Large intestine (tissue), 3 donors: Measurements from ENCODE around the gene TRIO. TPM values are rescaled to one million over a fixed set of nuclear protein-coding genes. Genes with fewer than 3 reads are reported as not detected.
"Not testable (repeated sequence)": the region's sequence is repeated elsewhere in the genome, so short reads cannot be mapped to it uniquely, and the experiment has no call there.

Experiments
- DNase-seq, 2 donors: peaks; one replicate each; pipeline versions ENCODE4 v3.0.0 to v3.0.0-alpha.2; 2013
- H3K27ac ChIP-seq: one replicate; pipeline ENCODE4 v1.5.1; 2013; ENCODE audit warnings: low read length
- H3K27me3 ChIP-seq: 2 replicates; pipeline ENCODE4 v1.6.1; 2013; ENCODE audit warnings: low read length; ENCODE audit not compliant: control insufficient read depth, insufficient read depth
- H3K36me3 ChIP-seq: 2 replicates; pipeline ENCODE4 v1.6.1; 2013; ENCODE audit warnings: low read length; ENCODE audit not compliant: control insufficient read depth, insufficient read depth
- H3K4me1 ChIP-seq: one replicate; pipeline ENCODE4 v1.6.1; 2013; ENCODE audit warnings: low read length; ENCODE audit not compliant: control insufficient read depth, insufficient read depth
- H3K4me3 ChIP-seq: one replicate; pipeline ENCODE4 v1.5.1; 2013; ENCODE audit warnings: low read length
- H3K9me3 ChIP-seq: one replicate; pipeline ENCODE4 v1.6.1; 2013; ENCODE audit warnings: mild to moderate bottlenecking, low read depth, low read length, moderate library complexity; ENCODE audit not compliant: control insufficient read depth
- whole genome bisulfite sequencing: methylation state at CpG from one replicate; pipeline ENCODE4 v1.1.5; 2013; ENCODE audit warnings: low lambda C conversion rate; ENCODE audit not compliant: insufficient coverage; 5-methylcytosine and 5-hydroxymethylcytosine counted together
- polyA plus RNA-seq: library from polyadenylated mRNA; unstranded; fragments of 120-200 nt; gene quantifications from one replicate; pipeline ENCODE4 v1.2.1, GENCODE V29; 2013

Gene TRIO
- polyA plus RNA-seq, 1 donor, result 66.6 TPM

DNA sequence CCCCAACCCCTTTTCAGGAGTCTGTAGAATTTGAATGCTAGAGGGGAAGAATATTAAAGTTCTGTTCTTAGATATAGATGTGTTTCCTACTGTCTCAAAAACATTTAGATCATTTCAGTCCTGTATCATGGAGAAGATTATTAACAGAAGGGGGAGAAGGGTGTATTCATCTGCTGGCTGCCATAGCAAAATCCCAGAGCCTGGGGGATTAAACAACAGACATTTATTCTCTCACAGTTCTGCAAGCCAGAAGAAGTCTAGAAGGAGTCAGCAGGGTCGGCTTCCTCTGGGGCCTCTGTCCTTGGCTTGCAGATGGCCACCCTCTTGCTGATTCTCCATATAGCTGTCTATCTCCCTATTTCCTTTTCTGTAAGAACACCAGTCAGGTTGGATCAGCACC is 288.4 kb downstream of the TRIO start:
- Histone ChIP-seq H3K27ac (no peak overlapping the region), H3K4me3 (no peak overlapping the region), H3K4me1 (no peaks in the 10 kb centered on the region), H3K9me3 (no peaks in the 10 kb centered on the region), H3K36me3 (peaks cover 36% of the 10 kb centered on the region), H3K27me3 (no peaks in the 10 kb centered on the region)
- WGBS, result no CpG with 5 or more reads among the region's 1 CpG
- DNase-seq, result no peak

DNA sequence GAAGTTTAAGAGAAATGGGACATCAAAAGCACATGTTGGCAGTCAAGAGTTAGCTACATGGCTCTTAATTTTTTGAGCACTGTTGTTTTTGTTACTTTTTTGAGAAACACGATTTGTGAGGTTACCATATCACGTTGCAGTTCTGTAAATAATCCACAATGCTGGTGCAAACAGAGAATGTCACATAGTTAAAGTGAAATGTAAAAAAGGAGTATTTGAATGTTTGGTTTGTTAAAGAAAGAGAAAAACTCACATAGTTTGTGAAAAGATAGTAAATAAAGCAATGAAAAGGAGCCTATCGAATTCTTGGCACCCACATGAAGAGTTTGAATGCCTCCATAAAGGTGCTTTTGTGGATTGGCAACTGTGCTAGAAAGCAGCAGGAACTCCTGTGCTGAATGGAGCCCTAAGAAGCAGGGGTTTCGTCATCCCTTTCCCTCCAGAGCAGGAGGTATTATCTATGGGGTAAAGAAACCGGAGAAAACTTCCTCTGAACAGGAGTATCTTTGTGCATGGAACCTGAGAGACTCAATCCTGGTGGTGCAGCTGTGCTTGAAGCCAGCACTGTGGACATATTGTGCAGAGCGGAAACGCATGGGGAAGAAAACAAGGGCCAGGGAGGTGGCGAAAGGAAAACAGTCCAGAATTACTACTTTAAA is 289.9 kb downstream of the TRIO start:
- H3K36me3 ChIP-seq, result peaks cover 27% of the 10 kb centered on the region
- WGBS, result 62% methylated on average over 3 of the region's 8 CpGs
- H3K4me1 ChIP-seq, result no peaks in the 10 kb centered on the region
- H3K9me3 ChIP-seq, result no peaks in the 10 kb centered on the region
- H3K27me3 ChIP-seq, result no peaks in the 10 kb centered on the region
- no peak overlapping the region for H3K4me3 ChIP-seq
- H3K27ac ChIP-seq, result no peak overlapping the region
- no peak for DNase-seq

DNA sequence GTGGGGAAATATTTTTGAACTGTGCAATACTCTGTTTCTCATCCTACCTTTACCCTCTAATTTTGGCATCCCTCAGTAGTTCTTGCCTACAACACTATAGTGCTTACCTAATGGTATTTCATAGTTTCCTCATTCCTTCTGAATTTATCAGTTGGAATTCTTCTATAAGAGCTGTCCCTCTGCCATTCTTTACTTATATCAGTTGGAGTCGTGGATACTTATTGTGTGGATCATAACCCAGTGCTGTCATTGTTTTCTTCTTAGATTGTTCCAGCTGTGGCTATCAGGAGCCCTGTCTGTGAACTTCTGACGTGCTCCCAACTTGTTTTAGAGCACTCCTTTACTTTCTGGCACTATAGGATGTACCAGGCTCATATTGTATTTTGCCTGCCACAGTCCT is 292.3 kb downstream of the TRIO start:
- Histone ChIP-seq H3K27ac (no peak overlapping the region), H3K9me3 (no peaks in the 10 kb centered on the region), H3K4me1 (no peaks in the 10 kb centered on the region), H3K27me3 (no peaks in the 10 kb centered on the region), H3K4me3 (no peak overlapping the region), H3K36me3 (peaks cover 34% of the 10 kb centered on the region)
- WGBS, result no CpG with 5 or more reads among the region's 2 CpGs
- no peak for DNase-seq

DNA sequence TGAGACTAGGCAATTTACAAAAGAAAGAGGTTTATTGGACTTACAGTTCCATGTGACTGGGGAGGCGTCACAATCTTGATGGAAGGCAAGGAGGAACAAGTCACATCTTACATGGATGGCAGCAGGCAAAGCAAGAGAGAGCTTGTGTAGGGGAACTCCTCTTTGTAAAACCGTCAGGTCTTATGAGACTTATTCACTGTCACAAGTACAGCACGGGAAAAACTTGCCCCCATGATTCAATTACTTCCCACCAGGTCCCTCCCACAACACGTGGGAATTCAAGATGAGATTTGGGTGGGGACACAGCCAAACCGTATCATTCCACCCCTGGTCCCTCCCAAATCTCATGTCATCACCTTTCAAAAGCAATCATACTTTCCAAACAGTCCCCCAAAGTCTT is 293.0 kb downstream of the TRIO start:
- H3K4me3 ChIP-seq, H3K9me3 ChIP-seq, H3K27me3 ChIP-seq, DNase-seq, H3K4me1 ChIP-seq, H3K27ac ChIP-seq: not testable (repeated sequence)
- peaks cover 37% of the 10 kb centered on the region for H3K36me3 ChIP-seq
- WGBS, result no CpG with 5 or more reads among the region's 5 CpGs

DNA sequence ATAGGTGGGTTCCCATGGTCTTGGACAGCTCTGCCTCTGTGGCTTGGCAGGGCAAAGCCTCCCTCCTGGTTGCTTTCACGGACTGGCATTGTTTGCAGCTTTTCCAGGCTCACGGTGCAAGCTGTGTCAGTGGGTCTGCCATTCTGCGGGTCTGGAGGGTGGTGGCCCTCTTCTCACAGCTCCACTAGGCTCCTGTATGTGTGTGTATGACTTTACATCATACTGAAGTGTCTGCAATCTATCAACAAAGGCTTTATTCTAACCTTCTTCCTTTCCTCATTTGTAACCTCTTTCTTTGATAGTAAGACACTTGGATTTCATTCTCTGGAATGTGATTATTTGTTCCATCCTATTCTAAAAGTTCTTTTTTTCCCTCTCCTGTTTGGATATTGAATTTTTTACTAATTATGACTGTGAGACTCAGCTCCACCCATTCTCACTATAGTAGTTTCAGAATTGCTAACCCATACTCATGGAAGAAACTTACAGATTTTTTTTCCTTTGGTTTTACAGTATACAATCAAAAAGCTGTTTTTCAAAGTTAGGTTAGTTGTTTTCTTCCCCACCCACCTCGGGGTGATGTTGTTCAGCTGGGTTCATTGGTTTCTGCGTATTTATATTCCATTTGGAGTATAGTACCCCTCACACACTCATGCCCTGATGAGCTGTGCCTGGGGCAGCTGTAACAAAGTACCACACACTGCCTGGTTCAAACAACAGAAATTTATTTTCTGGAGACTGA is 293.8 kb downstream of the TRIO start:
- H3K9me3 ChIP-seq, result no peaks in the 10 kb centered on the region
- no peak for DNase-seq
- H3K4me1 ChIP-seq, result no peaks in the 10 kb centered on the region
- H3K4me3 ChIP-seq, result no peak overlapping the region
- no CpG with 5 or more reads among the region's 5 CpGs for WGBS
- no peak overlapping the region for H3K27ac ChIP-seq
- peaks cover 37% of the 10 kb centered on the region for H3K36me3 ChIP-seq
- no peaks in the 10 kb centered on the region for H3K27me3 ChIP-seq

DNA sequence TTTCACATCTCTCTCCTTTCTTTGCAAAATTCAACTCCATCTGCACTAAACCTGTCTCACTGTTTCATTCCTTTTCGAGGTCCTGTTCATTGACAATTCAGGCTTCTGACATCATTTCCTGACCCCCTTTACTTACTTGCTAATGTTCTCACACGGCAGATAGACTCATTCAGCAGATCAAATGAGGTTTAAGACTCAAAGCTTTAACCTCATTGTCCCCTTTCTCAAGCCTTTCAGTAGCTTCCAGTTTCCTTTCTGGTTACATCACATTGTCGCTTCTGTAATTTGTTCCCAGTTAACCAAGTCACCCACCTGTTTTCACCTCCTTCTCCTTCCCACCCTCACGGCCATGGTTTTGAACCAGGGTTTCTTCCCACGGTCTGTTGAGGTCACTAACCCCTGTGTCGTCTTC is 295.1 kb downstream of the TRIO start:
- H3K9me3 ChIP-seq, result no peaks in the 10 kb centered on the region
- H3K4me3 ChIP-seq, result no peak overlapping the region
- no peak overlapping the region for H3K27ac ChIP-seq
- no peaks in the 10 kb centered on the region for H3K4me1 ChIP-seq
- no peaks in the 10 kb centered on the region for H3K27me3 ChIP-seq
- H3K36me3 ChIP-seq, result peaks cover 35% of the 10 kb centered on the region
- no peak for DNase-seq
- 93% methylated on average over 4 of the region's 6 CpGs for WGBS

DNA sequence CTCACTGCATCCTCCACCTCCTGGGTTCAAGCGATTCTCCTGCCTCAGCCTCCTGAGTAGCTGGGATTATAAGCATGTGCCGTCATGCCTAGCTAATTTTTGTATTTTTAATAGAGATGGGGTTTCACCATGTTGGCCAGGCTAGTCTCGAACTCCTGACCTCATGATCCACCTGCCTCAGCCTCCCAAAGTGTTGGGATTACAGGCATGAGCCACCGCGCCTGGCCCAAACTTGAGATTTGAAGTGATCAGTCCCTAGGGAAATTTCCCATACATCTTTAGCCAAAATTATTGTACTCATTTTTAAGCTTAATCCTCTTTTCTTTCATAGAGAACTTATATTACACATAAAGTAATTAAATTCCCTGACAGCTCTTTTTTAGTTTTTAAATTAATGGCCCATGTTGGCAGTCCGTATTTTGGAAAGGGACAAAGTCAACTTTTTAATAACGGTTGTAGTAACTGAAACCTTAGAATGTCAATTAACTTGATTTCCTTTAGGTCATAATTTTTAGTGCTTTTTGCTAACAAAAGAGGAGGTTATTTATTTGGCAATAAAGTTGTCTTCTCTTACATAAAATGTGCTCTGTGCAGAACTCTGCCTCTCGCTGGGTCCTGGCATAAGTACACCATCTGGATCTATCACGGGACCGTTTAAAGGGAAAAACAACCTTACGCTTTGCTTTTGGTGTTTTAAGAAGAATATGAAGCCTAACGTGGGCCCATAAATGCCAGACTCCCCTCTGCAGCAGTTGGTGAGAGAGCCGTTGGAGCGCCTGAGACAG is 296.1 kb downstream of the TRIO start:
- no peaks in the 10 kb centered on the region for H3K4me1 ChIP-seq
- H3K4me3 ChIP-seq, result no peak overlapping the region
- peaks cover 33% of the 10 kb centered on the region for H3K36me3 ChIP-seq
- no peak for DNase-seq
- no peaks in the 10 kb centered on the region for H3K27me3 ChIP-seq
- peak overlapping the region; percentile 82 for H3K27ac ChIP-seq
- H3K9me3 ChIP-seq, result no peaks in the 10 kb centered on the region
- WGBS, result 68% methylated on average over 2 of the region's 14 CpGs

DNA sequence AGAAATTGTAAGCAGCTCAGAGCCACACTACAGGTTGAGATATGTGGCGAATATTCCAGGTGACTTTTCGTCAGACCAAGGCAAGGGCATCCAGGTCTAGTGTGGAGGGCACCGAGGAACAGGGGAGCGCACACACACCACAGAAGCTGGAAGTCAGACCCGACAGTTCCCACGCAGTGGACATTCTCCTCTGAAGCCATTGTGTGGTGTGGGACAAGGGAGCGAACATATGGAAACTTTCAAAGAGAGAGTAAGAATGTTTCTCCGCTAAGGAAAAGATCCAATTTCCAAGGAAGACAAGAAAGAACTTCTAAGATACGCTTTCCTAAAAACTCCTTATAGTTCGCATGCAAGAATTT is 297.1 kb downstream of the TRIO start:
- peak overlapping the region; percentile 55 for H3K4me3 ChIP-seq

DNA sequence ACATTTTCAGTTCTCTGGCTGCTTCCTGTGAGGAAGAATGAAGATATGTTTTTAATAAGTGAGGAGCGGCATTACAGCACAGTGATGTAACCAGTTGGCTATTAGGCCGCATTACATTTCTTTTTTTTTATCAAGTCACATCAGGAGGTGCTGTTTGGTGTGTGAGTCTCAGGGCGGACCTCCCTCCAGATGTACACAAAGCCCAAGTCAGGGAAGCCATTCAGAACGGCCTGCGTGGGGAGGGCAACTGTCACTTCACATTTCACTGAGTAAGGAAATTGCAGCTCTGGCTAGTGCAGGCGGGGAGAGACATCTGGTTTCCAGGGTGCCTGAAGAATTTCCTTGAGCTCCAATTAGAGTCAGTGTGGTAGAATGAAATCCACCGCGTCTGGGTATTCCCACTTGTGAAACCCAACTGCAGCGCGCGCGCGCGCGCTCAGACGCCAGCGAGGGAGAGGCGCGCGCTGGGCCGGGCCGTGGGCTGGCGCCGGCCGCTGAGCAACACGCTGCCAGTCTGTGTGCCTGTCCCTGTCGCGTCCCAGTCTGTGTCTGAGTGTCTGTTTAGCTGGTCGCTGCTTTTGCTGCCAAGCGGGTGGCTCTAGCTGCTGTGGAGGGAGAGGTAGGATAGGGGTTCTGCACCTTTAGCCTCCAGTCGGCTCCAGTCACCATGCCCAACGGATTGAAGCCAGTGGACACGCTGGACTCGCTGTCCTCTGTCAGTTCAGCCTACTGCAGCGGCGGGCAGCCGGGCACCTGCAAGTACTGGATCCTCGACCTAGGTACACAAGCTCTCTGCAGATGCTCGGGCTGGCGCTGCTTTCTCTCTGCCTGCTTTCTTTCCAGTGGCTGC is 297.7 kb downstream of the TRIO start:
- WGBS, result no CpG with 5 or more reads among the region's 40 CpGs
- DNase-seq, result peak; percentile 44 to 69
- Histone ChIP-seq H3K27me3 (no peaks in the 10 kb centered on the region), H3K4me3 (peak overlapping the region; percentile 55), H3K27ac (peak overlapping the region; percentile 82), H3K9me3 (no peaks in the 10 kb centered on the region), H3K36me3 (peaks cover 26% of the 10 kb centered on the region), H3K4me1 (no peaks in the 10 kb centered on the region)

More for the DNA sequence above, 297.1 kb downstream of the TRIO start:
- H3K36me3 ChIP-seq, result peaks cover 28% of the 10 kb centered on the region
- no CpG with 5 or more reads among the region's 10 CpGs for WGBS
- peak overlapping the region; percentile 82 for H3K27ac ChIP-seq
- H3K9me3 ChIP-seq, result no peaks in the 10 kb centered on the region
- no peaks in the 10 kb centered on the region for H3K27me3 ChIP-seq
- no peak for DNase-seq
- H3K4me1 ChIP-seq, result no peaks in the 10 kb centered on the region

DNA sequence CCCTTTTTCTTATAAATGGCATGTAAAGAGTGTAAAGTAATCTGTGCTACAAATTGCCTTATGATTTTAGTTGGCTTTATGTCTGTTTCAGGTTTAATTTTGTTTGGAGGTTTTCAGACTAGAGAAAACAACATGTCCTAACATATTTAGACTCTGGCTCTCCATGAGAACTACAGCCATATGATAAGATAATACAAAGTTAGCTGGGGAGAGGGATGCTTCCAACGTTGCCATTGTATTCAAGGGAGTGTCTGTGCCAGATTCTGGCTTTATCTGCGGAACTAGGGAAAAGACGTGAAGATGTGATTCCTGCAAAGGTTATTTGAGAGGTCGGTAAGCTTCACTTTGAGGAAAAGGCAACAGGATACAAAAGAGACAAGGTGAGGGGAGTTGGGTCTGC is 298.5 kb downstream of the TRIO start:
- DNase-seq, result no peak
- Histone ChIP-seq H3K27ac (peak overlapping the region; percentile 82), H3K9me3 (no peaks in the 10 kb centered on the region), H3K4me3 (peak overlapping the region; percentile 55), H3K27me3 (no peaks in the 10 kb centered on the region), H3K36me3 (peaks cover 20% of the 10 kb centered on the region), H3K4me1 (no peaks in the 10 kb centered on the region)
- WGBS, result 33% methylated on average over 1 of the region's 4 CpGs
